B cell (primary cell): Measurements from ENCODE around the gene RSPO3.

Experiments
- CTCF ChIP-seq: fragments of 200-600 bp; IDR thresholded peaks from one replicate; pipeline ENCODE4 v1.8.0; 2022; ENCODE audit warnings: antibody characterized with exemption, mild to moderate bottlenecking
- EZH2 ChIP-seq: IDR thresholded peaks from 2 replicates; pipeline ENCODE4 v1.6.1; 2012; ENCODE audit warnings: borderline replicate concordance, low read depth, mild to moderate bottlenecking, moderate library complexity, low read length; ENCODE audit not compliant: insufficient read depth, poor library complexity, severe bottlenecking

GRCh38 chr6:127243501-127243900 is 125.0 kb downstream of the RSPO3 start:
- TF ChIP-seq CTCF (no peak), EZH2 (no peak)
